Measurements from ENCODE around the gene ABCC8. TPM values are rescaled to one million over a fixed set of nuclear protein-coding genes. Genes with fewer than 3 reads are reported as not detected.

ABCC8 gene
- not detected for total RNA-seq
- not detected for total RNA-seq (2013)
- total RNA-seq = 0 to 0.14 (median 0) reads per million in 29 experiments

DNA sequence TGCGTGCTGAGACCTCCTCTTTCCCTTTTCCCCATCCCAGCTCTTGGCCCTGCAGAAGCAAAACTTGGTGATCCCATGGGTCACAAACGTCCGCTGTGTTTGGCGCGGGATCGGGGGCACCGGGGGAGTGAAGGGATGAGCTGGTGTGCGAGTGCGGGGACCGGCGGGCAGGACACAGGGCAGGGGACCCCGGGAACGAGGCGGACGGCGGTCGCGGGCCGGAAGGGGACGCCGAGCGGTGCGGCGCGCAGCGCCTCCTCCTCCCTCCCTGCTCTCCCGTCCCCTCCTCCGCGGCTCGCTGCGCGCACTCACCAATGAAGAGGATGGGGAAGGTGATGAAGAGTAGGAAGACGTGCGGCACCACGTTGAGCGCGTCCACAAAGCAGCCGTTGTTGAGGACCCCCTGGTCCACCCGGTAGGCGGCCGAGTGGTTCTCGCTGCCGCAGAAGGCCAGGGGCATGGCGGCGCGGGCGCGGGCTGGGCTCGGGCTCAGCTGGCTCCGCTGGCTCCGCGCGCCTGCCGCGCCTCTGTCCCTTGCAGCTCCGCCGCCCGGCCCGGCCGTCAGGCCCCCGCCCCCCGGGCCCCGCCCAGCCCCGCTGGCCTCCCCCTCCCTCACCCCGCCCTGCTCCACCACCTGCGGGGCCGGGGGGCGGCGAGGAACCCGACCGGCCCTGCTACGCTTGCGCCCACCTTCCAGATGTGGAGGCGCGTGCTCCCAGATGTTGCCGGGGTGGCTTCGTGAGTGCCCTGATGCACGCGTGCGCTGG is at the start of gene ABCC8:
TSS of gene ABCC8 (minus strand) at position 529 of the 767 bp plus-strand sequence. CDS start at position 460, 69 bp downstream.
- H3K4me1 ChIP-seq (ENCODE audit: control insufficient read depth in 1 of 2, extremely low read depth in 1 of 2, insufficient read depth in 2 of 2, low read length in 2 of 2) = no peaks in the 10 kb centered on the region
- no peaks in the 10 kb centered on the region for H3K36me3 ChIP-seq (ENCODE audit: control insufficient read depth in 2 of 2, extremely low read depth in 1 of 2, insufficient read depth in 1 of 2, low read length in 1 of 2)
- ATAC-seq (replicated peaks in 1 of 4) (no peak), DNase-seq (no peak)
- 5% methylated on average over 22 of the region's 80 CpGs for WGBS (ENCODE audit: insufficient coverage)
- H3K4me1 Mint-ChIP-seq = peaks cover 4 to 10% (median 10%) of the 10 kb centered on the region in 3 donors
- H3K36me3 Mint-ChIP-seq = no peaks in the 10 kb centered on the region
- peaks cover 7 to 46% of the 10 kb centered on the region in 2 experiments for H3K27me3 ChIP-seq (replicated peaks in 1 of 2; ENCODE audit: control insufficient read depth in 2 of 2, extremely low read depth in 1 of 2, insufficient read depth in 2 of 2, low read length in 1 of 2)
- H3K27me3 Mint-ChIP-seq = peaks cover 47 to 65% of the 10 kb centered on the region in 2 donors
- H3K4me3 Mint-ChIP-seq = peak within 1 kb of the TSS in 1 of 3 donors; percentile 40
- no peak within 1 kb of the TSS for H3K27ac ChIP-seq (ENCODE audit: low read length)
- no peak within 1 kb of the TSS for H3K27ac Mint-ChIP-seq
- CTCF ChIA-PET = no interaction called here
- no peaks in the 10 kb centered on the region for H3K9me3 ChIP-seq
- H3K4me3 ChIP-seq (ENCODE audit: control insufficient read depth in 1 of 2, extremely low read depth in 1 of 2, low read length in 1 of 2) = no peak within 1 kb of the TSS
- POLR2A ChIA-PET = interaction anchor here in 1 of 2 donors (0.8 kb wide), 1 partner anchor 27 kb away, joined by 3 read pairs; no protein-coding TSS in a partner anchor
- no peaks in the 10 kb centered on the region for H3K9me3 Mint-ChIP-seq

DNA sequence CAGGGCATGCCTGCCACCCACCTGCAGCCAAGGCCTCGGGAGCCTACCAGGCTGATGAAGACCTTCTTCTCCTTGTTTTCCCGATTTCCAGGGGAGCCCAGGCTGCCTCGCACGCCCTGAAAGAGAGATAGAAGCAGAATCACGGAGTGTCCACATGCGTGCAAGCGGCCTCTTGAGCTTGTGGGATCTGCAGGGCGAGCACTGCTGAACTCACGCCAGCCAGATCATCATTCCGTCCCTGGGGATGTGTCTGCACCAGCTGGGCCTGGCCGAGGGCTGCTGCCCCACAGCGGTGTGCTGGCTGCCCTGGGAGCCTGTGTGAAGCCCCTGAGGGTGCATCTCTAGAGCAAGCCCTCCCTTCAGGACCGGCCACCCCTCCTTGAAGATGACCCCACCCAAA is 49.7 kb upstream of the ABCC8 start:
- H3K4me3 Mint-ChIP-seq = no peak overlapping the region
- H3K36me3 Mint-ChIP-seq = no peaks in the 10 kb centered on the region
- no peaks in the 10 kb centered on the region for H3K9me3 Mint-ChIP-seq
- ATAC-seq (replicated peaks in 1 of 4) = no peak
- ChIA-PET CTCF (interaction anchor here in 1 of 2 donors (0.5 kb wide), 1 partner anchor 259 kb away, joined by 5 read pairs; no protein-coding TSS in a partner anchor), POLR2A (no interaction called here)
- H3K4me3 ChIP-seq (ENCODE audit: control insufficient read depth in 1 of 2, extremely low read depth in 1 of 2, low read length in 1 of 2) = no peak overlapping the region
- peaks cover 0 to 18% of the 10 kb centered on the region in 2 experiments for H3K27me3 ChIP-seq (replicated peaks in 1 of 2; ENCODE audit: control insufficient read depth in 2 of 2, extremely low read depth in 1 of 2, insufficient read depth in 2 of 2, low read length in 1 of 2)
- H3K4me1 ChIP-seq (ENCODE audit: control insufficient read depth in 1 of 2, extremely low read depth in 1 of 2, insufficient read depth in 2 of 2, low read length in 2 of 2) = no peaks in the 10 kb centered on the region
- H3K27ac Mint-ChIP-seq = no peak overlapping the region
- no peak overlapping the region for H3K27ac ChIP-seq (ENCODE audit: low read length)
- H3K4me1 Mint-ChIP-seq = no peaks in the 10 kb centered on the region
- no peaks in the 10 kb centered on the region for H3K36me3 ChIP-seq (ENCODE audit: control insufficient read depth in 2 of 2, extremely low read depth in 1 of 2, insufficient read depth in 1 of 2, low read length in 1 of 2)
- DNase-seq = no peak
- H3K27me3 Mint-ChIP-seq = peaks cover 0 to 9% of the 10 kb centered on the region in 2 donors
- no peaks in the 10 kb centered on the region for H3K9me3 ChIP-seq
- WGBS (ENCODE audit: insufficient coverage) = 79% methylated on average over 12 of the region's 13 CpGs

DNA sequence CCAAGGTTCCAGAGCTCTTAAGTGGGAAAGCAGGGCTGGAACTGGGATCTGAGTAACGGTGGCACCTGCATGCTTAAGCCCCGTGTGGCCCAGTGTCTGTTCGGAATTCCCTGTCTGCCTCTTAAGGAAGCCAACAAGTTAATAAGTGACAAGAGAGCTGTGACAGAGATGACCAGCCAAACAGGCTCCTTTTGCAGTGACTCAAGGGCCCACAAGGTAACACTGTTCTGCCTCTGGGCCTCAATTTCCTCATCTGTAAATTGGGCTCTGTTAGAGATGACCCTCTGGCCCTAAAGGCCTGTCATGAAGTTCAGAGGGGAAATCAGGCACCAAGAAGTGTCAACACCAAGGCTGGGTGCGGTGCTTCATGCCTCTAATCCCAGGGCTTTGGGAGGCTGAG is 48.9 kb upstream of the ABCC8 start:
- H3K4me3 ChIP-seq (ENCODE audit: control insufficient read depth in 1 of 2, extremely low read depth in 1 of 2, low read length in 1 of 2) = no peak overlapping the region
- Mint-ChIP-seq H3K9me3 (no peaks in the 10 kb centered on the region), H3K27me3 (peaks cover 0 to 10% of the 10 kb centered on the region in 2 donors), H3K4me1 (no peaks in the 10 kb centered on the region), H3K36me3 (no peaks in the 10 kb centered on the region), H3K4me3 (no peak overlapping the region), H3K27ac (no peak overlapping the region)
- ATAC-seq (replicated peaks in 1 of 4) (no peak), DNase-seq (no peak)
- H3K4me1 ChIP-seq (ENCODE audit: control insufficient read depth in 1 of 2, extremely low read depth in 1 of 2, insufficient read depth in 2 of 2, low read length in 2 of 2) = no peaks in the 10 kb centered on the region
- CTCF ChIA-PET = interaction anchor here in 1 of 2 donors (0.6 kb wide), 1 partner anchor 330 kb away, joined by 7 read pairs; no protein-coding TSS in a partner anchor
- WGBS (ENCODE audit: insufficient coverage) = 79% methylated on average over 3 of the region's 4 CpGs
- POLR2A ChIA-PET = no interaction called here
- no peaks in the 10 kb centered on the region for H3K36me3 ChIP-seq (ENCODE audit: control insufficient read depth in 2 of 2, extremely low read depth in 1 of 2, insufficient read depth in 1 of 2, low read length in 1 of 2)
- peaks cover 0 to 15% of the 10 kb centered on the region in 2 experiments for H3K27me3 ChIP-seq (replicated peaks in 1 of 2; ENCODE audit: control insufficient read depth in 2 of 2, extremely low read depth in 1 of 2, insufficient read depth in 2 of 2, low read length in 1 of 2)
- no peak overlapping the region for H3K27ac ChIP-seq (ENCODE audit: low read length)
- H3K9me3 ChIP-seq = no peaks in the 10 kb centered on the region

DNA sequence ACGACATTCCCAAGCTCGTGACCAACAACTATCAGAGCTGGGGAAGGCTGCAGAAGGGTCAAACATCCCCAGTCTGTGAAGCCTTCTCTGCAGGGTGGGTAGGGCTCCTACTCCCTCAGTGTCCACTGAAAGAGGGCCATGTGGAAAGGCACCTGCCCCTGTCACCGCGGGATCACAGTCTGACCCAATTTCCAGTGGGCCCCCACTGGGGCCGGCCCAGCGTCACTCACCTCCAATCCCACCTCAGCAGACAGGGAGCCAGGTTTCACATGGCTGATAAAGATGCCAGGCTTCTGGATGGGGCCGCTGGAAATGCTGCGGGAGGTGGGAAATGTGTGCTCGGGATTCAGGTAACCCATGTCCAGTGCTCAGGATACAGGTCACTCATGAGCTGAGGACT is 47.6 kb upstream of the ABCC8 start:
- peaks cover 0 to 10% of the 10 kb centered on the region in 2 donors for H3K27me3 Mint-ChIP-seq
- no peak overlapping the region for H3K27ac ChIP-seq (ENCODE audit: low read length)
- no peak for DNase-seq
- no peaks in the 10 kb centered on the region for H3K9me3 ChIP-seq
- no peaks in the 10 kb centered on the region for H3K36me3 ChIP-seq (ENCODE audit: control insufficient read depth in 2 of 2, extremely low read depth in 1 of 2, insufficient read depth in 1 of 2, low read length in 1 of 2)
- no peak overlapping the region for H3K27ac Mint-ChIP-seq
- H3K27me3 ChIP-seq (replicated peaks in 1 of 2; ENCODE audit: control insufficient read depth in 2 of 2, extremely low read depth in 1 of 2, insufficient read depth in 2 of 2, low read length in 1 of 2) = peaks cover 0 to 10% of the 10 kb centered on the region in 2 experiments
- ChIA-PET POLR2A (interaction anchor here in 1 of 2 donors (0.5 kb wide), 1 partner anchor 240 kb away, joined by 3 read pairs; no protein-coding TSS in a partner anchor), CTCF (interaction anchor here in 1 of 2 donors (0.7 kb wide), 1 partner anchor 38 kb away, joined by 3 read pairs; no protein-coding TSS in a partner anchor)
- H3K4me1 Mint-ChIP-seq = no peaks in the 10 kb centered on the region
- ATAC-seq (replicated peaks in 1 of 4) = no peak
- no peaks in the 10 kb centered on the region for H3K36me3 Mint-ChIP-seq
- H3K4me3 Mint-ChIP-seq = no peak overlapping the region
- H3K4me3 ChIP-seq (ENCODE audit: control insufficient read depth in 1 of 2, extremely low read depth in 1 of 2, low read length in 1 of 2) = no peak overlapping the region
- H3K9me3 Mint-ChIP-seq = no peaks in the 10 kb centered on the region
- WGBS (ENCODE audit: insufficient coverage) = 94% methylated on average over 3 of the region's 9 CpGs
- H3K4me1 ChIP-seq (ENCODE audit: control insufficient read depth in 1 of 2, extremely low read depth in 1 of 2, insufficient read depth in 2 of 2, low read length in 2 of 2) = no peaks in the 10 kb centered on the region

DNA sequence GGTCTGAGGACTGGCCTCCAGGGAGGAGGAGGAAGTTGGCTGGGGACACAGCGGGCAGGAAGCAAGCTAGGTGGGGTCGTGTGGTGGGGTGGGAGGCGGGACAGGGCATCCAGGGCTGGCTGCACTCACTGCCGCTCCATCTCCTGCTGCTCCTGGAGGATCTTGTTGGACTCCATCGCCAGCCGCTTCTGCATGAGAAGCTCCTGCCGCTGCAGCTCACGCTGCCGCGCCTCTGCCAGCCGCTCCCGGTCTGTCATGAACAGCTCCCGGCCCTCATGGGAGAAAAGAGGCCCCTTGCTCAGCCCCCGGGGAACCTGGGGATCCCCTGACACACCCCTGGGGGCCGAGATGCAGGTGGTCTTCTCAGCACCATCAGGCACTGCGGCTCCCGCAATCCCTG is 46.0 kb upstream of the ABCC8 start:
- Mint-ChIP-seq H3K27me3 (peaks cover 0 to 8% of the 10 kb centered on the region in 2 donors), H3K27ac (no peak overlapping the region), H3K36me3 (no peaks in the 10 kb centered on the region), H3K9me3 (no peaks in the 10 kb centered on the region), H3K4me1 (no peaks in the 10 kb centered on the region), H3K4me3 (no peak overlapping the region)
- WGBS (ENCODE audit: insufficient coverage) = 70% methylated on average over 10 of the region's 17 CpGs
- ChIA-PET CTCF (no interaction called here), POLR2A (no interaction called here)
- H3K9me3 ChIP-seq = no peaks in the 10 kb centered on the region
- peaks cover 0 to 6% of the 10 kb centered on the region in 2 experiments for H3K27me3 ChIP-seq (replicated peaks in 1 of 2; ENCODE audit: control insufficient read depth in 2 of 2, extremely low read depth in 1 of 2, insufficient read depth in 2 of 2, low read length in 1 of 2)
- no peak for DNase-seq
- ATAC-seq (replicated peaks in 1 of 4) = no peak
- H3K4me1 ChIP-seq (ENCODE audit: control insufficient read depth in 1 of 2, extremely low read depth in 1 of 2, insufficient read depth in 2 of 2, low read length in 2 of 2) = no peaks in the 10 kb centered on the region
- H3K4me3 ChIP-seq (ENCODE audit: control insufficient read depth in 1 of 2, extremely low read depth in 1 of 2, low read length in 1 of 2) = no peak overlapping the region
- H3K27ac ChIP-seq (ENCODE audit: low read length) = no peak overlapping the region
- no peaks in the 10 kb centered on the region for H3K36me3 ChIP-seq (ENCODE audit: control insufficient read depth in 2 of 2, extremely low read depth in 1 of 2, insufficient read depth in 1 of 2, low read length in 1 of 2)

DNA sequence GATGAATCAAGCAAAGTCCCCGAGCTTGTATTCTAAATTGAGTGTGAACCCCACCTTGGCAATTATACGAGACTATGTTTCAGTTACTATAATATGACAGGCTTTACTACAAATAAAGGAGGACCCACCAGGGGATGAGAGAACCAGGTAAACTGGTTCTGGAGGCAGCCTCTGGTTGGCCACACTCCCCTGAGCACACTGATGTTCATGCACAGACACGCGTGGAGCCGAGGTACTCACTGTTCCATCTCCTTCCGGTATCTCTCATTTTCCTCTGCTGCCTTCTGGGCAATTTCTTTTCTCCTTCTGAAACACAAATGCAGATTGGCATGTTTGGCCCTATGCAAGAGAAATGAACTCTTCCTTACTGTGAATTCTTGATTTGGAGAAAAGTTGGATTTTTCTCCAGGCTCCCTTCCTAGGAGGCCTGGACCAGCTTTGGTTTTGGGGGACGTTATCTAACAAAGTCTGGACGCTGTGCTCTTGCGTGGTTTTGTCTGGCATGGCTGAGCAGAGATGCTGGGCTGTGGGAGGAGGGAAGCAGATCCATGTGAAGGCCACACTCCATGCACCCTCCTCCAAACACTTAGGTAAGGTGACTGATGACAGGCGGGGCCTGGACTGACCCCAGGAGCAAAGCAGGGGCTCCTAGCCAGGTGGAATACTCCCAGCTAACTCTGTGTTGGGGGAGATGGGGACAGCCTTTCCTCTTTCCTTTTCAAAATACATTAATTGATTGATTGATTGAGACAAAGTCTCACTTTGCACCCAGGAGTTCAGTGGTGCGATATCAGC is 44.7 kb upstream of the ABCC8 start:
- no peak for DNase-seq
- Histone ChIP-seq H3K27me3 (replicated peaks in 1 of 2; ENCODE audit: control insufficient read depth in 2 of 2, extremely low read depth in 1 of 2, insufficient read depth in 2 of 2, low read length in 1 of 2) (peaks cover 0 to 13% of the 10 kb centered on the region in 2 experiments), H3K9me3 (no peaks in the 10 kb centered on the region), H3K4me3 (ENCODE audit: control insufficient read depth in 1 of 2, extremely low read depth in 1 of 2, low read length in 1 of 2) (no peak overlapping the region), H3K36me3 (ENCODE audit: control insufficient read depth in 2 of 2, extremely low read depth in 1 of 2, insufficient read depth in 1 of 2, low read length in 1 of 2) (no peaks in the 10 kb centered on the region), H3K27ac (ENCODE audit: low read length) (no peak overlapping the region), H3K4me1 (ENCODE audit: control insufficient read depth in 1 of 2, extremely low read depth in 1 of 2, insufficient read depth in 2 of 2, low read length in 2 of 2) (no peaks in the 10 kb centered on the region)
- CTCF ChIA-PET = no interaction called here
- no peak overlapping the region for H3K27ac Mint-ChIP-seq
- H3K36me3 Mint-ChIP-seq = no peaks in the 10 kb centered on the region
- peaks cover 0 to 12% of the 10 kb centered on the region in 2 donors for H3K27me3 Mint-ChIP-seq
- POLR2A ChIA-PET = no interaction called here
- no peak for ATAC-seq (replicated peaks in 1 of 4)
- no peaks in the 10 kb centered on the region for H3K9me3 Mint-ChIP-seq
- H3K4me3 Mint-ChIP-seq = no peak overlapping the region
- WGBS (ENCODE audit: insufficient coverage) = 82% methylated on average over 3 of the region's 11 CpGs
- no peaks in the 10 kb centered on the region for H3K4me1 Mint-ChIP-seq

Data from T-cell (primary cell).